CD4-positive, alpha-beta T cell treated with Interleukin-15 for 1 hour (primary cell): ENCODE results near the gene TMED8.
"Not testable (repeated sequence)": the region's sequence is repeated elsewhere in the genome, so short reads cannot be mapped to it uniquely, and the experiment has no call there.

Experiments used
- DNase-seq: peaks from one replicate; pipeline ENCODE4 v3.0.0-alpha.2; 2020

The TMED8 gene, protein sequence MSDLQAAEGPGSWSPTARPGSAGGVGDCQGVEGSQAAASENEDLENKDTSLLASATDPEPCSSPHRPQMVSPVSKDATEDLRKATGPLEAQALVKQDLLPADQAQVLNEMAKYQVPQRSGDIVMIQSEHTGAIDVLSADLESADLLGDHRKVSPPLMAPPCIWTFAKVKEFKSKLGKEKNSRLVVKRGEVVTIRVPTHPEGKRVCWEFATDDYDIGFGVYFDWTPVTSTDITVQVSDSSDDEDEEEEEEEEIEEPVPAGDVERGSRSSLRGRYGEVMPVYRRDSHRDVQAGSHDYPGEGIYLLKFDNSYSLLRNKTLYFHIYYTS

DNA sequence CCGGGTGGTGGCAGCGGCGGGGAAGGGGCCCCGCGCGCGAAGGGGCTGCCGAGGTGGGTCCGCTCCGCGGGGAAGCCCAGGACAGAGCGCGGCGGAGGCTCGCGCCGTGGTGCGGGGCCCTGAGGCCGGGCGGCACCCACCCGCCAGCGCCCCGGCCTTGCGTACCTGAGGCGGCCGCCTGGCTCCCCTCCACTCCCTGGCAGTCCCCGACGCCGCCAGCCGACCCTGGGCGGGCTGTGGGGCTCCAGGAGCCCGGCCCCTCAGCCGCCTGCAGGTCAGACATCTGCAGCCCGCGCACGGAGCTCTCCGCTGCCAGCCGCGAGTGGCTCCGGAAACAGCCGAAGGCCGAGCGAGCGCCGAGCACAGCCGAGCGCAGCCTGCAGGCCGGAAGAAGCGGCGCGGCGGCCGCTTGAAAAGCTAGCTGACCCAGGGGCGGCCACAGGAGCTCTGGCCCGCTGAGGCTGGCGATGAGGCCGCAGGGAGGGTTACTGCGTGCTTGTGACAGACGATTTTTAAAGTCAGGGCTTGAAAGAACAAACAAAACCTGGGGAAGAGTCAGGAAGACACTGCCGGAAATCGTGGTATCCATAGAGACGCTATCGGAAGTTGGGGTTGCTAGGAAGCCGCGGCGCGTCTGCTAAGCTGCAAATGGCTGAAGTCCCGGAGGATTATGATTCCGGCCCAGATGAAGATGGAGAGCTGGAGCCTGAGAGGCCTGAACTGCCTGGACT is at the start of gene TMED8, which contains the start of gene SAMD15:
Gene TMED8, minus strand, starts transcription at position 324 of the 731 bp plus-strand sequence. Its CDS starts 41 bp downstream, at position 283.
Gene SAMD15, plus strand, starts transcription at position 609 of the 731 bp plus-strand sequence. Its CDS starts 40 bp downstream, at position 649.
- peak; percentile 80 for DNase-seq

DNA sequence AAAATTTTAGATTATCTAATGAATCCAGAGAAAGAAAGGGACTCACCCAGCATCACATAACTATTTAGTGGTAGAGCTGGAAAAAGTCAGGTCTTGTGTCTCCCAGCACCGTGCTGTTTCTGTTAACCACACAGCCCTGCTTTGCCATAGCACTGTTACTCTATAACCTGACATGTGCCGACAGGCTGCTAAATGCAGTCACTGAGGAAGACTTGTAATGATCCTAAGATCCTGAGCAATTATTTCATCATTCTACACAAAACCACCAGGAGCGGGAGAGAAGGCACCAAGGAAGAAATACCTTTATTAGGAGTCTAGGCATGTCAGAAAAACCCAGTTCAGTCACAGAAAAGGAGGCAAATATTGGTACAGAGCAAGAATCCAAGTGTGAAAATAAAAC is 49.5 kb upstream of the TMED8 start:
- no peak for DNase-seq

- DNase-seq, result no peak
Measured at GRCh38 chr14:77424862-77425261, 48.0 kb upstream of the TMED8 start.

DNA sequence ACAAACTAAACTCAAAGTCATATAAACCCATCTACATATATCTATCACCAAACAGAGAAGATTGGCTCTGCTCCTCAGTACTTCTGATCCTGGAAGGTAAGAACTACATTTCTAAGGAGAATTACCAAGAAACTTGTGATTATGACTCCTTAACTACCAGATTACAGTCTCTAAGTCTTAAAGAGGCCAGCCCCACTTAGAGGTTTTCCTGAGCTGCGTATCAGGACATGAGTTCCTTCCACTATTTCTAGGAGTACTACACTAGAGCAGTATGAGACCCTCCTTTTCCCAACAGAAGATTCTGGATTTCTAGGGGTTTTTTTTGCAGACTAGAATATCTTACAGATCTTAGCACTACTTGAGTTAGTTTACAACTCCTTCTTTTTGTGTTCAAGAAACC is 46.5 kb upstream of the TMED8 start, which contains the start of gene NOXRED1:
Gene NOXRED1, minus strand, starts transcription at position 101 of the 400 bp plus-strand sequence. CDS start 634 bp downstream, outside the sequence.
- no peak for DNase-seq

GRCh38 chr14:77421201-77421600 is 44.3 kb upstream of the TMED8 start:
- no peak for DNase-seq

DNA sequence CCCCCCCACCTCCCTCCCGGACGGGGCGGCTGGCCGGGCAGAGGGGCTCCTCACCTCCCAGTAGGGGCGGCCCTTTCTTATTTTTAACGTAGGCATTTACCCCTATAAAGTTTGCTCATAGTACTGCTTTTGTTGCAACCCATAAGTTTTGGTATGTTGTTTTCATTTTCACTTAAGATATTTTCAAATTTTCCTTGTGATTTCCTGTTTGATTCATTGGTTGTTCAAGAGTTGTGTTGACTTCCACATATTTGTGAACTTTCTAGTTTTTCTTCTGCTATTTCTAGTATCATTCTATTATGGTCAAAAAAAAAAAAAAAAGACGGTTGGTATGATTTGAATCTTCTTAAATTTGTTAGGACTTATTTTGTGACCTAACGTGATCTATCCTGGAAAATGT is 39.9 kb upstream of the TMED8 start:
- no peak for DNase-seq

DNA sequence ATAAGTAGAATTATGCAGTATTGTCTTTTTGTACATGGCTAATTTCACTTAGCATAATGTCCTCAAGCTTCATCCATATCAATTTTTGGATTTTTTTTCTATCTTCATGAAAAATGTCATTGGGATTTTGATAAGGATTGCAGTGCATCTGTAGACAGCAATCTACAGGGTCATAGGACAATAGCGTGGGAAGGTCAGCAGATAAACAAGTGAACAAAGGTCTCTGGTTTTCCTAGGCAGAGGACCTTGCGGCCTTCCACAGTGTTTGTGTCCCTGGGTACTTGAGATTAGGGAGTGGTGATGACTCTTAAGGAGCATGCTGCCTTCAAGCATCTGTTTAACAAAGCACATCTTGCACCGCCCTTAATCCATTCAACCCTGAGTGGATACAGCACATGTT is 39.2 kb upstream of the TMED8 start:
- DNase-seq, result not testable (repeated sequence)

GRCh38 chr14:77415403-77416030 is 38.6 kb upstream of the TMED8 start:
- not testable (repeated sequence) for DNase-seq

GRCh38 chr14:77409131-77409533 is 32.2 kb upstream of the TMED8 start:
- no peak for DNase-seq

GRCh38 chr14:77407158-77407557 is 30.3 kb upstream of the TMED8 start:
- DNase-seq, result no peak

DNA sequence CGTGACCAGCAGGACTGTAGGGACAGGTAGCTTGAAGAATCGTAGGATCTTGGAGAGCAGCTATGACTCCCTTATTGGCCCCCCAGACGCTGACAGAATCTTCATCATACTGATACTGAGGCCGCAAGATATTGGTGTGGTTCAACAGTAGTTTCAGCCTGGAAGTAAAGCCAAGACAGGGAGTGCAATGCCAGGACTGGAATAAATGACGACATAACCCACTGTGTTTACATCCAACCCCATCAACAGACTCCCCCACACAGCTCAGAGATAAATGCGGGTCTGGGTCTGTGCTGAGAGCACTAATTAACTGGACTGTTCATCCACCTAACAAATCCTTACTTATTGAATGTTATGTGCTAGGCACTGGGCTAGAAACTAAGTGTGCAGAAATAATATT is 29.8 kb upstream of the TMED8 start:
- no peak for DNase-seq

DNA sequence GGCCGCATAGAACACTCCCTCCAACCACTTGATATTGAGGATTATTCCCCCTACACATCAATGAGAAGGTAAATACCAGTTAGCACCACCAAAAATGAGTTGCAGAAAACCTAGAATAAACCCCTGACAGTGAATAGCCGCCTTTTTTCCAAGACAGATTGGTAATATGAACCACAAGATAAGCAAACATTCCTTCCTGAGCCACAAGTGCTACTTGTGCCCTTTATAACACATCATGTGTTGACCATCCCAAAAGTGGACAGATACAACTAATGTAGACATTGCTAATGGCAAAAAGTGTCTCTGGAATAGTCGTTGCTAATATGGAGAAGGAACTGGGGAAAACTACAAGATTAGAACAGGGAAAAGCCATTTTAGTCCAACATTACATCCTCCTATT is 29.2 kb upstream of the TMED8 start:
- DNase-seq, result no peak

GRCh38 chr14:77403768-77404167 is 26.9 kb upstream of the TMED8 start:
- DNase-seq, result no peak

DNA sequence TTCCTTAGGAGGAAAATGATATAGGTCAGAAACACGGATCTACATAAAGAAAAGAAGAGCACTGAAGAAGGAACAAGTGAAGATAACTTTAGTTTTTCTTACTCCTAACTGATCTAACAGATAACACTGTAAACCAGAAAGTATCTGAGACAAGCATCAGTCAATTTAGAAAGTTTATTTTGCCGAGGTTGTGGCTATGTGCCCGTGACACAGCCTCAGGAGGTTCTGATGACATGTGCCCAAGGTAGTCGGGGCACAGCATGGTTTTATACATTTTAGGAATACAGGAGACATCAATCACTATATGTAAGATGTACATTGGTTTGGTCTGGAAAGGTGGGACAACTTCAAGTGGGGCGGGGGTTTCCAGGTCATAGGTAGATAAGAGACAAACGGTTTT is 23.3 kb upstream of the TMED8 start:
- DNase-seq, result no peak

DNA sequence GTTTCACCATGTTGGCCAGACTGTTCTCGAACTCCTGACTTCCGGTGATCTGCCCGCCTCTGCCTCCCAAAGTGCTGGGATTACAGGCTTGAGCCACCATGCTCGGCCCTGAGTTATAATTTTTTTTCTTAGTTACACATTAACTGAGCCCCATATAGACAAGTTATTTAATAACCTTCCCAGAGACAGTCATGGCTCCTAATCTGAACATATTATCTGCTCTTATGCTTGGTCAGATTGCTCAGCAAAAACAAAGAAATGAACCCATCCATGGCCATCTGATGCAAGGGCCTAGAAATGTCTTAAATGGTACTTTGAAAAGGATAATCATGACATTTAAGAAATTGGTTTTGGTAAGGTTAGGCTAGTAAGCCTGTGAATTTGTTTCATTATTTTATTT is 13.3 kb upstream of the TMED8 start:
- DNase-seq, result no peak

GRCh38 chr14:77378701-77379100 is 1.8 kb upstream of the TMED8 start:
- DNase-seq, result no peak

- DNase-seq, result no peak
Measured at GRCh38 chr14:77377502-77377844, 579 bp upstream of the TMED8 start.

DNA sequence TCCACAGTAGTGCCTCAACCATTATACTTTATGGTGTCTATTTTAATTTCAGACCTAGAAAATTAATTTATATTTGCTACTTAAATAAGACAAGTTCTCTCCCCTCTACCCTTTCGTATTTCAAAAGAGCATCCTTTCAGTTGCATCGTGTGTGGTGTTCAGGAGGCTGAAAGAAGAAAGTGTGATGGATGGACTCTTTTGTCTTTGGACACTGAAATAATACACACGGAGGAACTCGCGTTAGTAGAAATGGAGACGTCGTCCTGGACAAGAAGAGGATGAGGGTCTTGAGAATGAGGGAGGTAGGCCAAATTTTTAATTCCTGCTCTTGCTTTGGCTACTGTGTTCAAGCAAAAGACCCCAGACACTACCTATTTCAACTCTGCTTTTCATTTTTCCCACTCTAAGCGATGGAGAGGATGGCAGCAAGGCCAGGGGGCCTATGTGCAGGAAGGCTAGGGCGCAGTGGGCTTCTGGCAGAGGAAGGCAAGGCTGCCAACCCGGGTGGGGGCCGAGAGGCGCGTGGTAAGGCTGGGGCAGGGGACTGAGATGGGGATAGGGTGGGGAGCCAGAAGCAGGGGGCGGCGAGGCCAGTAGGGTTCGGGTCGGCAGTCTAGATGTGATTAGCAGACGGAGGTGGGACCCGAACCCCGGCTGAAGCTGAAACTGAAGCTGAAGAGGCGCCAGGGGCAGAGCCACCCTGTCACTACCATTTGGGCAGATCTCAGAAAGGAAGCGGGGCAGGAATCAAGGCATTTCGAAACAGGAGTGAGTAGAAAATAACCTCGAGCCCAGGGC is 722 bp downstream of the TMED8 start:
- DNase-seq, result no peak

GRCh38 chr14:77375164-77375950 is 1.5 kb downstream of the TMED8 start:
- no peak for DNase-seq

DNA sequence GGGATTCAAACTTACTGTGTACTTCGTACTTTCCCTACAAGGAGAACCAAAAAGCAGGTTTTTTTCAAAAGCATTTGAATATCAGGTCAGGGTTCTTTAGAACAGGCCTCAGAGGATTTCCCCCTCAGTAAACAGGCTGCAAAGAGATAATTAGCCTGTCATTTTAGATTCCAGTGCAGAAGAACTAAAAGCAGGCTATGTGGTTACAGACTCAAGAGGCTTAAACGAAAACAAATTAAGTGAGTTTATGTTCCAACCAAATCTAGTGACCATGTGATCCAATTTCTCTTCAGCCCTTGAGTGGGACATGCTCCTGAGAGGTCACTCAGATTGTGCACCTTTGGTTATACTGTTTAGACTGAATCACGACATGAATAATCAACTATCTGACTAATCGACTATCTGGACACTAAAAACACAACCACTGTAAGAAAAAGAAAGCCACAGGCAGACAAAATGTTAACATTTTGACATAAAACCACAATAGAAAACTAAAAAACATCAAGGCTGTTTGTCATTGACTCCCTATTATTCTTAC is 4.5 kb downstream of the TMED8 start:
- no peak for DNase-seq

DNA sequence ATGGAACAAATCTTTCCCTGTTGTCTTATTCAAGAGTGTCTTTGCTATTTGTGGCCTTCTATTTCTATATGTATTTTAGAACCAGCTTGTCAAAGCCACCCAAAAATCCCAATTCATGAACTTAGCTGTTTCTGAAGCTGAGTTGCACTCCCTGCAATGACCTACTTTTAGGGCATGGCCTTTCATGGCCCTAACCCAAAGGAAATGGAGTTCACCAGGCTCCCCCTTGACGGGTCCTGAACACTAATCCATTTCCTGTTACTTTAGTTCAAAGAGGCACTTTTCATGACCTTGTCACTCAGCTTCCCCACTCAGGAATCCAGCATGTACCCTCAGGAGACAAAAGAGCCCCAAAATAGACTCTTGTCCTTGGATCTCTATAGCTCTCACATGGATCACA is 7.6 kb downstream of the TMED8 start:
- DNase-seq, result no peak

- DNase-seq, result no peak
Measured at GRCh38 chr14:77364146-77364545, 12.7 kb downstream of the TMED8 start.
